ENCODE results near the gene ANKRD36.
"Not testable (repeated sequence)": the region's sequence is repeated elsewhere in the genome, so short reads cannot be mapped to it uniquely, and the experiment has no call there.

ANKRD36 gene

DNA sequence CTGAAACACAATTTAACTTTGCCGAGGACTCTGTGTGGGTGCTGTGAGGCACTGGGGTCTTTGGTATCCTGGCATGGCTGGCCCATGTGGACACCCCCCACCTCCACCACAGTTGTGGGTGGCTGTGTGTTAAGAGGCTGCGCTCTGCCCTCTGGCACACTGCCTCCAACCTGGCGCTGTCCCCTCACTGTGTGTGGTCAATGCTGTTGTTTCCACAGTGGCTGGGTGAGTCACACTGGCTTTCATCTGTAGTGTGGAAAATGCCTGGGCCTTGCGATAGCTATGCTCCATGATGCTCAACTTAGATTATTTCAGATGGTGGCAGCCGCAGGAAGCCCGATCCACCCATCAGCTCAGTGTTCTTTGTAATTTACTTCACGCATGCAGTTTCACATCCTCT lies 27.9 kb upstream of the ANKRD36 start:
- not testable (repeated sequence) for H3K4me3 ChIP-seq (ENCODE audit: low read length in 2 of 2); H3K9ac ChIP-seq (ENCODE audit: low read depth in 1 of 2, low read length in 2 of 2); H3K36me3 ChIP-seq (ENCODE audit: control insufficient read depth in 2 of 2, insufficient read depth in 2 of 2, low read length in 2 of 2); H3K27me3 ChIP-seq (ENCODE audit: control insufficient read depth in 2 of 2, insufficient read depth in 2 of 2, low read length in 2 of 2); H3K4me1 ChIP-seq (ENCODE audit: control insufficient read depth in 2 of 2, insufficient read depth in 2 of 2, low read length in 2 of 2); H3K9me3 ChIP-seq (ENCODE audit: control insufficient read depth in 2 of 2, low read length in 2 of 2); H3K27ac ChIP-seq (ENCODE audit: low read depth in 2 of 2, low read length in 2 of 2)

DNA sequence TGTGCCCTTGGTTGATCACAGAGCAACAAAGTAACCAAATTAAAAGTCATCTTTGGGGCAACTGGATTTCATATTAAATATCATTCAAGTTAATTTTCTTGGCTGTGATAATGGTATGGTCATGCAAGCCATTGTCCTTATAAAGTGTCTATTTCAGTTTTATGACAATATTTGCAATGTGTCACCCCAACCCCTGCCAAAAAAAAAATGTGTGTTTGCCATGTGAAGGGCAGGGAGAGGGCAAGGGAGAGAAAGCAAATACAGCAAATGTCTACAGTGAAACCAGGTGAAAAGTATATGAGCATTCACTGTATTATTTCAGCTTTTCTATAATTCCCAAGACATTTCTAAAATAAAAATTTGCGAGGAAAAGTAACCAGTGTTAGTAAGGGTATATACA lies 24.2 kb upstream of the ANKRD36 start:
- not testable (repeated sequence) for H3K9ac ChIP-seq (ENCODE audit: low read depth in 1 of 2, low read length in 2 of 2); H3K4me1 ChIP-seq (ENCODE audit: control insufficient read depth in 2 of 2, insufficient read depth in 2 of 2, low read length in 2 of 2); H3K4me3 ChIP-seq (ENCODE audit: low read length in 2 of 2)

GRCh38 chr2:97092946-97093345 lies 20.0 kb upstream of the ANKRD36 start:
- H3K4me3 ChIP-seq (ENCODE audit: low read length in 2 of 2); H3K36me3 ChIP-seq (ENCODE audit: control insufficient read depth in 2 of 2, insufficient read depth in 2 of 2, low read length in 2 of 2); H3K27ac ChIP-seq (ENCODE audit: low read depth in 2 of 2, low read length in 2 of 2); H3K27me3 ChIP-seq (ENCODE audit: control insufficient read depth in 2 of 2, insufficient read depth in 2 of 2, low read length in 2 of 2); H3K9me3 ChIP-seq (ENCODE audit: control insufficient read depth in 2 of 2, low read length in 2 of 2); H3K4me1 ChIP-seq (ENCODE audit: control insufficient read depth in 2 of 2, insufficient read depth in 2 of 2, low read length in 2 of 2); H3K9ac ChIP-seq (ENCODE audit: low read depth in 1 of 2, low read length in 2 of 2): not testable (repeated sequence)

More for the DNA sequence above, 24.2 kb upstream of the ANKRD36 start:
- not testable (repeated sequence) for H3K27me3 ChIP-seq (ENCODE audit: control insufficient read depth in 2 of 2, insufficient read depth in 2 of 2, low read length in 2 of 2); H3K9me3 ChIP-seq (ENCODE audit: control insufficient read depth in 2 of 2, low read length in 2 of 2); H3K36me3 ChIP-seq (ENCODE audit: control insufficient read depth in 2 of 2, insufficient read depth in 2 of 2, low read length in 2 of 2); H3K27ac ChIP-seq (ENCODE audit: low read depth in 2 of 2, low read length in 2 of 2)

- H3K4me1 ChIP-seq (ENCODE audit: control insufficient read depth in 2 of 2, insufficient read depth in 2 of 2, low read length in 2 of 2); H3K27me3 ChIP-seq (ENCODE audit: control insufficient read depth in 2 of 2, insufficient read depth in 2 of 2, low read length in 2 of 2); H3K4me3 ChIP-seq (ENCODE audit: low read length in 2 of 2); H3K36me3 ChIP-seq (ENCODE audit: control insufficient read depth in 2 of 2, insufficient read depth in 2 of 2, low read length in 2 of 2); H3K9ac ChIP-seq (ENCODE audit: low read depth in 1 of 2, low read length in 2 of 2); H3K9me3 ChIP-seq (ENCODE audit: control insufficient read depth in 2 of 2, low read length in 2 of 2); H3K27ac ChIP-seq (ENCODE audit: low read depth in 2 of 2, low read length in 2 of 2): not testable (repeated sequence)
These were observed 18.8 kb upstream of the ANKRD36 start for GRCh38 chr2:97093983-97094771.

- Histone ChIP-seq H3K9ac (ENCODE audit: low read depth in 1 of 2, low read length in 2 of 2) (peak within 1 kb of the TSS in 1 of 2 donors; percentile 6), H3K4me3 (ENCODE audit: low read length in 2 of 2) (peak within 1 kb of the TSS in 1 of 2 donors; percentile 20)
- not testable (repeated sequence) for H3K27me3 ChIP-seq (ENCODE audit: control insufficient read depth in 2 of 2, insufficient read depth in 2 of 2, low read length in 2 of 2); H3K27ac ChIP-seq (ENCODE audit: low read depth in 2 of 2, low read length in 2 of 2); H3K4me1 ChIP-seq (ENCODE audit: control insufficient read depth in 2 of 2, insufficient read depth in 2 of 2, low read length in 2 of 2); H3K36me3 ChIP-seq (ENCODE audit: control insufficient read depth in 2 of 2, insufficient read depth in 2 of 2, low read length in 2 of 2); H3K9me3 ChIP-seq (ENCODE audit: control insufficient read depth in 2 of 2, low read length in 2 of 2)
These were observed 18.0 kb upstream of the ANKRD36 start, which contains the start of gene FAHD2B for GRCh38 chr2:97094772-97095611. TSS of gene FAHD2B (minus strand) at chr2:97094882. CDS start at chr2:97091706, 3,176 bp downstream.

- no peak overlapping the region for H3K27ac ChIP-seq (ENCODE audit: low read depth in 2 of 2, low read length in 2 of 2)
These were observed 17.3 kb upstream of the ANKRD36 start for GRCh38 chr2:97095661-97096060.

DNA sequence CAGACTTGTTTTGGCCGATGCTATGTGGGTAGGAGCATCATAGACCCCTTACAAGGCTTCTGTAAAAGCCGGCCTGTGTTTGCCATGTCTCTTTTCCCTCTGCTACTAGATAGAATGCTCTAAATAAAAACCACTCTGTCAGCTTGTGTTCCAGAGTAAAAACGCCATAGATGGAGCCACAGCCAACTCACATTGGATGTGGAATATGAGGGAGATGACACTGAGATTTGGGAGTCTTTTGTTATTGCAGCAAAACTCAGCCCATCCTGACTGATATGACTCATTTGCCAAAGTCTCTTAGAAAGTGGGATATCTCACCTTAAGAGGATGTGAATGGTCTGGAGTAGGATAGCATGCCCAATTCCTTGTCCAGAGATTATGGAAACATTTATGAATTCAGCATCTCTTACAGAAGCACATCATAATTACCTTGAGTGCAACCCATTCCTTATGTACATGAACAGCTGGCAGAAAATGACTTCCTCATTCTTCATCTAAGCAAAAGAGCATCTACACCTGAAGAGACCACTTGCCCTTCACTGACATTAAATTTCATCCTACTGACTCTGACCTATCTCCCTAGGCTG lies 14.1 kb upstream of the ANKRD36 start:
- H3K4me1 ChIP-seq (ENCODE audit: control insufficient read depth in 2 of 2, insufficient read depth in 2 of 2, low read length in 2 of 2); H3K9me3 ChIP-seq (ENCODE audit: control insufficient read depth in 2 of 2, low read length in 2 of 2); H3K9ac ChIP-seq (ENCODE audit: low read depth in 1 of 2, low read length in 2 of 2); H3K27ac ChIP-seq (ENCODE audit: low read depth in 2 of 2, low read length in 2 of 2); H3K36me3 ChIP-seq (ENCODE audit: control insufficient read depth in 2 of 2, insufficient read depth in 2 of 2, low read length in 2 of 2); H3K27me3 ChIP-seq (ENCODE audit: control insufficient read depth in 2 of 2, insufficient read depth in 2 of 2, low read length in 2 of 2); H3K4me3 ChIP-seq (ENCODE audit: low read length in 2 of 2): not testable (repeated sequence)

More at GRCh38 chr2:97095661-97096060, 17.3 kb upstream of the ANKRD36 start:
- Histone ChIP-seq H3K9me3 (ENCODE audit: control insufficient read depth in 2 of 2, low read length in 2 of 2) (no peaks in the 10 kb centered on the region), H3K4me3 (ENCODE audit: low read length in 2 of 2) (no peak overlapping the region), H3K27me3 (ENCODE audit: control insufficient read depth in 2 of 2, insufficient read depth in 2 of 2, low read length in 2 of 2) (no peaks in the 10 kb centered on the region), H3K36me3 (ENCODE audit: control insufficient read depth in 2 of 2, insufficient read depth in 2 of 2, low read length in 2 of 2) (no peaks in the 10 kb centered on the region), H3K4me1 (ENCODE audit: control insufficient read depth in 2 of 2, insufficient read depth in 2 of 2, low read length in 2 of 2) (no peaks in the 10 kb centered on the region), H3K9ac (ENCODE audit: low read depth in 1 of 2, low read length in 2 of 2) (no peak overlapping the region)

GRCh38 chr2:97106878-97107277 lies 6.1 kb upstream of the ANKRD36 start:
- not testable (repeated sequence) for H3K4me3 ChIP-seq (ENCODE audit: low read length in 2 of 2); H3K9me3 ChIP-seq (ENCODE audit: control insufficient read depth in 2 of 2, low read length in 2 of 2); H3K4me1 ChIP-seq (ENCODE audit: control insufficient read depth in 2 of 2, insufficient read depth in 2 of 2, low read length in 2 of 2)

GRCh38 chr2:97111246-97111645 lies 1.7 kb upstream of the ANKRD36 start:
- not testable (repeated sequence) for H3K27me3 ChIP-seq (ENCODE audit: control insufficient read depth in 2 of 2, insufficient read depth in 2 of 2, low read length in 2 of 2); H3K27ac ChIP-seq (ENCODE audit: low read depth in 2 of 2, low read length in 2 of 2); H3K36me3 ChIP-seq (ENCODE audit: control insufficient read depth in 2 of 2, insufficient read depth in 2 of 2, low read length in 2 of 2); H3K9me3 ChIP-seq (ENCODE audit: control insufficient read depth in 2 of 2, low read length in 2 of 2); H3K4me1 ChIP-seq (ENCODE audit: control insufficient read depth in 2 of 2, insufficient read depth in 2 of 2, low read length in 2 of 2); H3K9ac ChIP-seq (ENCODE audit: low read depth in 1 of 2, low read length in 2 of 2); H3K4me3 ChIP-seq (ENCODE audit: low read length in 2 of 2)

More at GRCh38 chr2:97106878-97107277, 6.1 kb upstream of the ANKRD36 start:
- not testable (repeated sequence) for H3K27ac ChIP-seq (ENCODE audit: low read depth in 2 of 2, low read length in 2 of 2); H3K27me3 ChIP-seq (ENCODE audit: control insufficient read depth in 2 of 2, insufficient read depth in 2 of 2, low read length in 2 of 2); H3K36me3 ChIP-seq (ENCODE audit: control insufficient read depth in 2 of 2, insufficient read depth in 2 of 2, low read length in 2 of 2); H3K9ac ChIP-seq (ENCODE audit: low read depth in 1 of 2, low read length in 2 of 2)

Measured in mucosa of rectum (tissue), 2 donors.